Mesendoderm (in vitro differentiated cells): ENCODE data around the gene DDHD1.

Source experiments
- DNase-seq: peaks from one replicate; pipeline ENCODE4 v3.0.0; 2013
- H2AK5ac ChIP-seq: 2 replicates; pipeline ENCODE4 v1.6.1; 2013; ENCODE audit warnings: low read length, inconsistent platforms
- H2BK120ac ChIP-seq: 2 replicates; pipeline ENCODE4 v1.6.1; 2013; ENCODE audit warnings: low read depth, mild to moderate bottlenecking, low read length, moderate library complexity, mixed read lengths
- H2BK15ac ChIP-seq: replicated peaks from 2 replicates; pipeline ENCODE4 v1.6.1; 2013; ENCODE audit warnings: low read depth, mild to moderate bottlenecking, moderate library complexity
- H2BK5ac ChIP-seq: 2 replicates; pipeline ENCODE4 v1.6.1; 2013; ENCODE audit warnings: low read length, inconsistent platforms
- H3K18ac ChIP-seq: 2 replicates; pipeline ENCODE4 v1.6.1; 2013; ENCODE audit warnings: mild to moderate bottlenecking, low read length, mixed read lengths
- H3K23ac ChIP-seq: one replicate; pipeline ENCODE4 v1.6.1; 2013; ENCODE audit warnings: low read length
- H3K27ac ChIP-seq: 2 replicates; pipeline ENCODE4 v1.5.1; 2013; ENCODE audit warnings: low read depth, mild to moderate bottlenecking, inconsistent platforms, low read length, moderate library complexity
- H3K27me3 ChIP-seq: 2 replicates; pipeline ENCODE4 v1.6.1; 2013; ENCODE audit warnings: low read length, control low read depth, mild to moderate bottlenecking, inconsistent platforms; ENCODE audit not compliant: insufficient read depth, poor library complexity
- H3K36me3 ChIP-seq: 2 replicates; pipeline ENCODE4 v1.6.1; 2013; ENCODE audit warnings: low read length, inconsistent platforms; ENCODE audit not compliant: control insufficient read depth, insufficient read depth
- H3K4ac ChIP-seq: one replicate; pipeline ENCODE4 v1.6.1; 2013; ENCODE audit warnings: low read depth, mild to moderate bottlenecking, low read length, moderate library complexity
- H3K4me1 ChIP-seq: 2 replicates; pipeline ENCODE4 v1.6.1; 2013; ENCODE audit warnings: low read depth, low read length, inconsistent platforms; ENCODE audit not compliant: control insufficient read depth
- H3K4me2 ChIP-seq: 2 replicates; pipeline ENCODE4 v1.6.1; 2013; ENCODE audit warnings: low read length
- H3K4me3 ChIP-seq: 2 replicates; pipeline ENCODE4 v1.5.1; 2013; ENCODE audit warnings: mild to moderate bottlenecking, low read length
- H3K56ac ChIP-seq: one replicate; pipeline ENCODE4 v1.6.1; 2013; ENCODE audit warnings: low read length
- H3K79me1 ChIP-seq: 2 replicates; pipeline ENCODE4 v1.6.1; 2013; ENCODE audit warnings: low read length, inconsistent platforms
- H3K79me2 ChIP-seq: 2 replicates; pipeline ENCODE4 v1.6.1; 2013; ENCODE audit warnings: mild to moderate bottlenecking, low read length; ENCODE audit not compliant: control insufficient read depth, insufficient read depth
- H3K9ac ChIP-seq: 2 replicates; pipeline ENCODE4 v1.6.1; 2013; ENCODE audit warnings: low read length, inconsistent platforms
- H4K5ac ChIP-seq: one replicate; pipeline ENCODE4 v1.6.1; 2013; ENCODE audit warnings: low read length
- H4K8ac ChIP-seq: one replicate; pipeline ENCODE4 v1.6.1; 2013; ENCODE audit warnings: low read depth, mild to moderate bottlenecking, control low read depth, low read length, moderate library complexity
- WGBS: extraction: QIAGEN DNeasy Blood & Tissue Kit; methylation state at CpG from one replicate; pipeline ENCODE4 v1.1.7; 2013; ENCODE audit warnings: low lambda C conversion rate, missing lambda C conversion rate; ENCODE audit not compliant: insufficient coverage; ENCODE audit errors: extremely low coverage; 5-methylcytosine and 5-hydroxymethylcytosine counted together

Gene DDHD1

GRCh38 chr14:53034688-53035230, 118.4 kb downstream of the DDHD1 start:
- no peak overlapping the region for H3K56ac ChIP-seq
- H2AK5ac ChIP-seq: no peak overlapping the region
- no peak overlapping the region for H3K18ac ChIP-seq
- no peaks in the 10 kb centered on the region for H3K79me1 ChIP-seq
- no peak overlapping the region for H3K23ac ChIP-seq
- H3K9ac ChIP-seq: no peak overlapping the region
- H3K27ac ChIP-seq: no peak overlapping the region
- H3K79me2 ChIP-seq: no peaks in the 10 kb centered on the region
- H3K4me2 ChIP-seq: no peak overlapping the region
- no peak overlapping the region for H4K5ac ChIP-seq
- no peak overlapping the region for H4K8ac ChIP-seq
- no peak overlapping the region for H2BK15ac ChIP-seq
- H3K4me1 ChIP-seq: no peaks in the 10 kb centered on the region
- H3K4ac ChIP-seq: no peak overlapping the region
- no CpG with 5 or more reads among the region's 3 CpGs for WGBS
- peaks cover 5% of the 10 kb centered on the region for H3K36me3 ChIP-seq
- H2BK5ac ChIP-seq: no peak overlapping the region
- no peaks in the 10 kb centered on the region for H3K27me3 ChIP-seq
- no peak overlapping the region for H3K4me3 ChIP-seq
- no peak for DNase-seq
- H2BK120ac ChIP-seq: no peak overlapping the region

- Histone ChIP-seq H4K8ac (no peak overlapping the region), H3K56ac (no peak overlapping the region), H4K5ac (no peak overlapping the region), H2BK5ac (no peak overlapping the region), H3K9ac (no peak overlapping the region), H3K4me2 (no peak overlapping the region), H3K36me3 (peaks cover 1% of the 10 kb centered on the region), H3K27me3 (no peaks in the 10 kb centered on the region), H3K79me1 (no peaks in the 10 kb centered on the region), H3K18ac (no peak overlapping the region), H2BK15ac (no peak overlapping the region), H3K23ac (no peak overlapping the region), H3K4ac (no peak overlapping the region), H3K27ac (no peak overlapping the region), H3K4me3 (no peak overlapping the region), H2AK5ac (no peak overlapping the region), H2BK120ac (no peak overlapping the region), H3K4me1 (no peaks in the 10 kb centered on the region), H3K79me2 (no peaks in the 10 kb centered on the region)
- no CpG with 5 or more reads among the region's 3 CpGs for WGBS
- no peak for DNase-seq
Measured at GRCh38 chr14:53034036-53034435, 119.1 kb downstream of the DDHD1 start.

GRCh38 chr14:53032838-53033390, 120.2 kb downstream of the DDHD1 start:
- H2BK5ac ChIP-seq: no peak overlapping the region
- H3K23ac ChIP-seq: no peak overlapping the region
- no peaks in the 10 kb centered on the region for H3K79me1 ChIP-seq
- H2BK15ac ChIP-seq: no peak overlapping the region
- no peak overlapping the region for H3K27ac ChIP-seq
- no peak overlapping the region for H2BK120ac ChIP-seq
- H4K8ac ChIP-seq: no peak overlapping the region
- no peak overlapping the region for H3K4me2 ChIP-seq
- no peak overlapping the region for H3K18ac ChIP-seq
- no peaks in the 10 kb centered on the region for H3K4me1 ChIP-seq
- H4K5ac ChIP-seq: no peak overlapping the region
- no peak overlapping the region for H3K4ac ChIP-seq
- H3K36me3 ChIP-seq: no peaks in the 10 kb centered on the region
- H3K56ac ChIP-seq: no peak overlapping the region
- no peak overlapping the region for H3K4me3 ChIP-seq
- H3K27me3 ChIP-seq: no peaks in the 10 kb centered on the region
- no peaks in the 10 kb centered on the region for H3K79me2 ChIP-seq
- DNase-seq: no peak
- H3K9ac ChIP-seq: no peak overlapping the region
- WGBS: no CpG with 5 or more reads among the region's 1 CpG
- H2AK5ac ChIP-seq: no peak overlapping the region

GRCh38 chr14:53032161-53032803, 120.8 kb downstream of the DDHD1 start:
- Histone ChIP-seq H3K4ac (no peak overlapping the region), H3K9ac (no peak overlapping the region), H3K36me3 (no peaks in the 10 kb centered on the region), H2AK5ac (no peak overlapping the region), H3K23ac (no peak overlapping the region), H3K79me1 (no peaks in the 10 kb centered on the region), H2BK120ac (no peak overlapping the region), H3K4me1 (no peaks in the 10 kb centered on the region), H4K8ac (no peak overlapping the region), H3K56ac (no peak overlapping the region), H2BK5ac (no peak overlapping the region), H3K27ac (no peak overlapping the region), H3K4me3 (no peak overlapping the region), H3K27me3 (no peaks in the 10 kb centered on the region), H3K79me2 (no peaks in the 10 kb centered on the region), H3K4me2 (no peak overlapping the region), H2BK15ac (no peak overlapping the region), H3K18ac (no peak overlapping the region), H4K5ac (no peak overlapping the region)
- DNase-seq: no peak
- no CpG with 5 or more reads among the region's 2 CpGs for WGBS

GRCh38 chr14:53027562-53027961, 125.6 kb downstream of the DDHD1 start:
- Histone ChIP-seq H3K18ac (no peak overlapping the region), H3K4ac (no peak overlapping the region), H3K9ac (no peak overlapping the region), H3K23ac (no peak overlapping the region), H4K5ac (no peak overlapping the region), H3K4me1 (no peaks in the 10 kb centered on the region), H3K79me2 (no peaks in the 10 kb centered on the region), H3K4me2 (no peak overlapping the region), H2BK5ac (no peak overlapping the region), H3K36me3 (no peaks in the 10 kb centered on the region), H2BK15ac (no peak overlapping the region), H3K56ac (no peak overlapping the region), H3K79me1 (no peaks in the 10 kb centered on the region), H4K8ac (no peak overlapping the region), H3K4me3 (no peak overlapping the region), H2BK120ac (no peak overlapping the region), H3K27ac (no peak overlapping the region), H3K27me3 (no peaks in the 10 kb centered on the region), H2AK5ac (no peak overlapping the region)
- DNase-seq: no peak
- WGBS: no CpG with 5 or more reads among the region's 3 CpGs

GRCh38 chr14:53027041-53027440, 126.1 kb downstream of the DDHD1 start:
- Histone ChIP-seq H2BK120ac (no peak overlapping the region), H3K18ac (no peak overlapping the region), H3K4me2 (no peak overlapping the region), H3K36me3 (no peaks in the 10 kb centered on the region), H3K23ac (no peak overlapping the region), H3K27ac (no peak overlapping the region), H4K8ac (no peak overlapping the region), H3K9ac (no peak overlapping the region), H4K5ac (no peak overlapping the region), H3K4me3 (no peak overlapping the region), H2AK5ac (no peak overlapping the region), H3K79me2 (no peaks in the 10 kb centered on the region), H3K56ac (no peak overlapping the region), H3K79me1 (no peaks in the 10 kb centered on the region), H3K27me3 (no peaks in the 10 kb centered on the region), H3K4me1 (no peaks in the 10 kb centered on the region), H3K4ac (no peak overlapping the region), H2BK15ac (no peak overlapping the region), H2BK5ac (no peak overlapping the region)
- DNase-seq: no peak
- no CpG with 5 or more reads among the region's 1 CpG for WGBS
